NCI-H524 treated with DMSO at 0.1 percent for 48 hours (cell line): ENCODE measurements around the gene RSPRY1.
"Not testable (repeated sequence)": the region's sequence is repeated elsewhere in the genome, so short reads cannot be mapped to it uniquely, and the experiment has no call there.

Experiments used
- DNase-seq: peaks from one replicate; lab custom pipeline; 2025; lab: John Stamatoyannopoulos, UW

The RSPRY1 gene

GRCh38 chr16:57186872-57187854 lies 1.0 kb downstream of the RSPRY1 start:
- DNase-seq = peak; percentile 79

GRCh38 chr16:57187902-57188710 lies 2.0 kb downstream of the RSPRY1 start:
- DNase-seq = not testable (repeated sequence)

- no peak for DNase-seq
These were observed 2.5 kb downstream of the RSPRY1 start for GRCh38 chr16:57188711-57189002.

- DNase-seq = not testable (repeated sequence)
These were observed 3.4 kb downstream of the RSPRY1 start for GRCh38 chr16:57189527-57189926.

- DNase-seq = no peak
These were observed 4.0 kb downstream of the RSPRY1 start for GRCh38 chr16:57190136-57190535.

GRCh38 chr16:57191056-57191571 lies 5.0 kb downstream of the RSPRY1 start:
- DNase-seq = no peak

- DNase-seq = no peak
These were observed 6.0 kb downstream of the RSPRY1 start for GRCh38 chr16:57192146-57192545.

GRCh38 chr16:57192720-57193486 lies 6.8 kb downstream of the RSPRY1 start:
- DNase-seq = no peak

- no peak for DNase-seq
These were observed 8.4 kb downstream of the RSPRY1 start for GRCh38 chr16:57194512-57194911.

- DNase-seq = no peak
These were observed 10.2 kb downstream of the RSPRY1 start for GRCh38 chr16:57196286-57196685.

GRCh38 chr16:57196753-57197152 lies 10.6 kb downstream of the RSPRY1 start:
- DNase-seq = no peak

GRCh38 chr16:57200321-57200720 lies 14.2 kb downstream of the RSPRY1 start:
- not testable (repeated sequence) for DNase-seq

- not testable (repeated sequence) for DNase-seq
These were observed 14.8 kb downstream of the RSPRY1 start for GRCh38 chr16:57200926-57201325.

GRCh38 chr16:57202095-57202886 lies 16.2 kb downstream of the RSPRY1 start:
- no peak for DNase-seq

GRCh38 chr16:57203451-57203850 lies 17.3 kb downstream of the RSPRY1 start:
- no peak for DNase-seq

- DNase-seq = no peak
These were observed 18.5 kb downstream of the RSPRY1 start for GRCh38 chr16:57204675-57205074.

- DNase-seq = no peak
These were observed 22.8 kb downstream of the RSPRY1 start for GRCh38 chr16:57208926-57209325.

GRCh38 chr16:57209780-57210179 lies 23.7 kb downstream of the RSPRY1 start:
- DNase-seq = no peak

- no peak for DNase-seq
These were observed 27.3 kb downstream of the RSPRY1 start for GRCh38 chr16:57213462-57213861.

GRCh38 chr16:57216968-57217367 lies 30.8 kb downstream of the RSPRY1 start:
- no peak for DNase-seq

- no peak for DNase-seq
These were observed 36.9 kb downstream of the RSPRY1 start for GRCh38 chr16:57223057-57223456.
